Measurements from ENCODE around the gene FBXL16.
A peak's percentile ranks its signal among the peaks of the same experiment; 100 is the strongest.

FBXL16 gene

DNA sequence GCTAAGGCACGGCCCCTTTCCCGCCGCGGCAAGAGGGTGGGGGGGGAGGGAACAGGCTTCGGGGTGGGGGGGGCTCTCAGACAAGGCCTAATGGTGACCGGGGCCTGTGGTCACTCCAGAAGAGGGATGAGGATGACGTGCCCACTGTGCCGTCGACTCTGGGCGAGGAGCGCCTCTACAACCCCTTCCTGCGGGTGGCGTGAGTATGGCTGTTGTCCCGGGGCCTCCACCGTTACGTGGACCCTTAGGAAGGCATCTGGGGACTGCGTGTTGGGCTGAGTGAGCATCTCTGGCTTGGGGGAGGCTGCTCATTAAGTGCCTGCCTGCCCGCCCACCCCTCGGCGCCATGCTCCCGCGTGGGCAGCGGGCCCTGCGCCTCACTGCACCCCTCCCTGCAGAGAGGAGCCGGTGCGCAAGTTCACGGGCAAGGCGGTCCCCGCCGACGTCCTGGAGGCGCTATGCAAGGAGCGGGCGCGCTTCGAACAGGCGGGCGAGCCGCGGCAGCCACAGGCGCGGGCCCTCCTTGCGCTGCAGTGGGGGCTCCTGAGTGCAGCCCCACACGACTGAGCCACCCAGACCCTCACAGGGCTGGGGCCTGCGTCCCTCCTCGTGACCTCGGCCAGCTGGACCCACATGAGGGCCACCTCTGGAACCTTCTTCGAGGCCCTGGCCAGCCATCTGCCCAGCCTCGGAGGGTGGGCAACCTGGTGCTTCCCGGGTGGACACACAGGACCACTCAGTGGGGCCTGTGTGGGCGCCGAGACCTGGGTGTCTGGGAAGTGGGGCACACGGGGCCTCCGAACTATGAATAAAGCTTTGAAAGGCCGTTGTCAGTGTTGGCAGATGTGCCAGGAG is 23.5 kb upstream of the FBXL16 start:
- H3K27me3 ChIP-seq (ENCODE audit: insufficient read depth, poor library complexity, severe bottlenecking): no peaks in the 10 kb centered on the region

DNA sequence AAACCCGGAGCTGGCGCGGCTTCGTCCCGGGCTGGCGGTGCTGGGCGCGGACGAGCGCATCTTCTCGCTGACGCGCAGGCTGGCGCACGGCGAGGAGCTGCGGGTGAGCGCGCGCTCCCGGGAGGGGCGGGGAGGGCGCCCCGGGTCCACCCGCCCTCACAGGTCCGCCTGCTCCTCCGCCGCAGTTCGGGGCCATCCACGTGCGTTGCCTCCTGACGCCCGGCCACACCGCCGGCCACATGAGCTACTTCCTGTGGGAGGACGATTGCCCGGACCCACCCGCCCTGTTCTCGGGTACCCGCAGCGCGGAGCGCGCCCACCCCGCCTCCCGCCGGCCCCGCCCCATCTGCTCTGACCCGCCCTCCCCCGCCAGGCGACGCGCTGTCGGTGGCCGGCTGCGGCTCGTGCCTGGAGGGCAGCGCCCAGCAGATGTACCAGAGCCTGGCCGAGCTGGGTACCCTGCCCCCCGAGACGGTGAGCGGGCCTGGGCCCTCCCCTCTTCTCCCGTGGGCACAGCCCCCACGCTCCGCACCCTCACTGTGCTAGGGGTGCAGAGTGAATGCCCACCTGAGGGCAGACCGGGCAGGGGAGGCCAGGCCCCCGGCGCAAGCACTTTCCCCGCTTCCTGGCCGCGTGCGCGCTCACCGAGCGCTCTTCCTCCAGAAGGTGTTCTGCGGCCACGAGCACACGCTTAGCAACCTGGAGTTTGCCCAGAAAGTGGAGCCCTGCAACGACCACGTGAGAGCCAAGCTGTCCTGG is 22.7 kb upstream of the FBXL16 start:
- H3K4me3 ChIP-seq (replicated peaks; ENCODE audit: insufficient read depth, low read length): peak overlapping the region; percentile 66
- peak; percentile 43; the same call in 1 of the 2 replicates for TF ChIP-seq POLR2AphosphoS5 (IDR thresholded peaks at IDR 0.05; ENCODE audit: low read depth)
- TF ChIP-seq SPI1 (IDR thresholded peaks at IDR 0.05; ENCODE audit: borderline replicate concordance, low read depth): no peak
- TF ChIP-seq, protein P1, sequence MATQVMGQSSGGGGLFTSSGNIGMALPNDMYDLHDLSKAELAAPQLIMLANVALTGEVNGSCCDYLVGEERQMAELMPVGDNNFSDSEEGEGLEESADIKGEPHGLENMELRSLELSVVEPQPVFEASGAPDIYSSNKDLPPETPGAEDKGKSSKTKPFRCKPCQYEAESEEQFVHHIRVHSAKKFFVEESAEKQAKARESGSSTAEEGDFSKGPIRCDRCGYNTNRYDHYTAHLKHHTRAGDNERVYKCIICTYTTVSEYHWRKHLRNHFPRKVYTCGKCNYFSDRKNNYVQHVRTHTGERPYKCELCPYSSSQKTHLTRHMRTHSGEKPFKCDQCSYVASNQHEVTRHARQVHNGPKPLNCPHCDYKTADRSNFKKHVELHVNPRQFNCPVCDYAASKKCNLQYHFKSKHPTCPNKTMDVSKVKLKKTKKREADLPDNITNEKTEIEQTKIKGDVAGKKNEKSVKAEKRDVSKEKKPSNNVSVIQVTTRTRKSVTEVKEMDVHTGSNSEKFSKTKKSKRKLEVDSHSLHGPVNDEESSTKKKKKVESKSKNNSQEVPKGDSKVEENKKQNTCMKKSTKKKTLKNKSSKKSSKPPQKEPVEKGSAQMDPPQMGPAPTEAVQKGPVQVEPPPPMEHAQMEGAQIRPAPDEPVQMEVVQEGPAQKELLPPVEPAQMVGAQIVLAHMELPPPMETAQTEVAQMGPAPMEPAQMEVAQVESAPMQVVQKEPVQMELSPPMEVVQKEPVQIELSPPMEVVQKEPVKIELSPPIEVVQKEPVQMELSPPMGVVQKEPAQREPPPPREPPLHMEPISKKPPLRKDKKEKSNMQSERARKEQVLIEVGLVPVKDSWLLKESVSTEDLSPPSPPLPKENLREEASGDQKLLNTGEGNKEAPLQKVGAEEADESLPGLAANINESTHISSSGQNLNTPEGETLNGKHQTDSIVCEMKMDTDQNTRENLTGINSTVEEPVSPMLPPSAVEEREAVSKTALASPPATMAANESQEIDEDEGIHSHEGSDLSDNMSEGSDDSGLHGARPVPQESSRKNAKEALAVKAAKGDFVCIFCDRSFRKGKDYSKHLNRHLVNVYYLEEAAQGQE (IDR thresholded peaks at IDR 0.05; ENCODE audit: insufficient replicate concordance, low read depth): no peak
- TF ChIP-seq GABPA (IDR thresholded peaks at IDR 0.05; ENCODE audit: low read depth): 0 out of 2 replicates have a peak, but pooled peaks have one; percentile 7
- TF ChIP-seq, protein P2, sequence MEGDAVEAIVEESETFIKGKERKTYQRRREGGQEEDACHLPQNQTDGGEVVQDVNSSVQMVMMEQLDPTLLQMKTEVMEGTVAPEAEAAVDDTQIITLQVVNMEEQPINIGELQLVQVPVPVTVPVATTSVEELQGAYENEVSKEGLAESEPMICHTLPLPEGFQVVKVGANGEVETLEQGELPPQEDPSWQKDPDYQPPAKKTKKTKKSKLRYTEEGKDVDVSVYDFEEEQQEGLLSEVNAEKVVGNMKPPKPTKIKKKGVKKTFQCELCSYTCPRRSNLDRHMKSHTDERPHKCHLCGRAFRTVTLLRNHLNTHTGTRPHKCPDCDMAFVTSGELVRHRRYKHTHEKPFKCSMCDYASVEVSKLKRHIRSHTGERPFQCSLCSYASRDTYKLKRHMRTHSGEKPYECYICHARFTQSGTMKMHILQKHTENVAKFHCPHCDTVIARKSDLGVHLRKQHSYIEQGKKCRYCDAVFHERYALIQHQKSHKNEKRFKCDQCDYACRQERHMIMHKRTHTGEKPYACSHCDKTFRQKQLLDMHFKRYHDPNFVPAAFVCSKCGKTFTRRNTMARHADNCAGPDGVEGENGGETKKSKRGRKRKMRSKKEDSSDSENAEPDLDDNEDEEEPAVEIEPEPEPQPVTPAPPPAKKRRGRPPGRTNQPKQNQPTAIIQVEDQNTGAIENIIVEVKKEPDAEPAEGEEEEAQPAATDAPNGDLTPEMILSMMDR (IDR thresholded peaks at IDR 0.05; ENCODE audit: insufficient read depth, low read length): no peak
- H3K27me3 ChIP-seq (ENCODE audit: insufficient read depth, poor library complexity, severe bottlenecking): no peaks in the 10 kb centered on the region
- peak; percentile 81 to 83 for DNase-seq (ENCODE audit: low read depth in 1 of 2, low spot score in 1 of 2)
- H3K27ac ChIP-seq (replicated peaks): peak overlapping the region; percentile 65

More for the DNA sequence above, 23.5 kb upstream of the FBXL16 start:
- Histone ChIP-seq H3K4me3 (replicated peaks; ENCODE audit: insufficient read depth, low read length) (peak overlapping the region; percentile 66; the same call in 1 of the 2 replicates), H3K27ac (replicated peaks) (no peak overlapping the region)
- TF ChIP-seq POLR2AphosphoS5 (IDR thresholded peaks at IDR 0.05; ENCODE audit: low read depth) (no peak; the same call in none of the 2 replicates), SPI1 (IDR thresholded peaks at IDR 0.05; ENCODE audit: borderline replicate concordance, low read depth) (no peak), GABPA (IDR thresholded peaks at IDR 0.05; ENCODE audit: low read depth) (no peak)
- TF ChIP-seq, protein P2 (IDR thresholded peaks at IDR 0.05; ENCODE audit: insufficient read depth, low read length): no peak
- TF ChIP-seq, protein P1 (IDR thresholded peaks at IDR 0.05; ENCODE audit: insufficient replicate concordance, low read depth): no peak
- no peak for DNase-seq (ENCODE audit: low read depth in 1 of 2, low spot score in 1 of 2)

DNA sequence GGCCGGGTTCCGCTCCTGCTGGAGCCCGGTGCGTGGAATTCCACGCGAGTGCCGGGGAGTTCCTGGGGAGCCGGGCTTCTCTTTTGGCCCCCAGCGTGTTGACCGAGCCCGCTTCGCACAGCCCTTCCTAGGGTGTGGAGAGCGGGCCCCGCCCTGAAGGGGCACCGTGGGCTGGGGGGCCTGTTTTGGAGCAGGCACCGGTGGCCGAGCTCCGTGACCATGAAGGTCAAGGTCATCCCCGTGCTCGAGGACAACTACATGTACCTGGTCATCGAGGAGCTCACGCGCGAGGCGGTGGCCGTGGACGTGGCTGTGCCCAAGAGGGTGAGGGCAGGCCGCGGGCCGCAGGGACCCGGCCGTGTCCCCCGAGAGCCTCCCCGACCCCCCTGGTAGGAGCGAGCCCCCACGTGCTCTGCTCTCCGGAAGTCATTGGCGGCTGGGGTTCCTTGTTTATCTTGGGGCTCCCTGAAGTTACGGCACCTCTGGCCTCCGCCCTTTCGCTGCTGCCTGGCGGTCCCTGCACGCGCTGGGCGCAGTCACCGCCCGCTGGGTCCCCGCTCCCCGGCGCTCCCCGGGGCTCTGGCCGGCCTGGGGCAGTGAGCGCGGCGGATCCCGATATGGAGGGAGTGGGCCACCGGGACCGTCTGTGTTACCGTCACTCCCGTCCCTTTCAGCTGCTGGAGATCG is 21.8 kb upstream of the FBXL16 start:
- Histone ChIP-seq H3K27ac (replicated peaks) (peak overlapping the region; percentile 65), H3K27me3 (ENCODE audit: insufficient read depth, poor library complexity, severe bottlenecking) (no peaks in the 10 kb centered on the region), H3K4me3 (replicated peaks; ENCODE audit: insufficient read depth, low read length) (peak overlapping the region; percentile 66)
- TF ChIP-seq SPI1 (IDR thresholded peaks at IDR 0.05; ENCODE audit: borderline replicate concordance, low read depth) (no peak), GABPA (IDR thresholded peaks at IDR 0.05; ENCODE audit: low read depth) (no peak), POLR2AphosphoS5 (IDR thresholded peaks at IDR 0.05; ENCODE audit: low read depth) (peak; percentile 55; the same call in 1 of the 2 replicates)
- TF ChIP-seq, protein P2 (IDR thresholded peaks at IDR 0.05; ENCODE audit: insufficient read depth, low read length): no peak
- TF ChIP-seq, protein P1 (IDR thresholded peaks at IDR 0.05; ENCODE audit: insufficient replicate concordance, low read depth): no peak
- peak in 1 of 2 experiments; percentile 46 for DNase-seq (ENCODE audit: low read depth in 1 of 2, low spot score in 1 of 2)

All from HL-60 (cell line).